HG02840 (cell line): Measurements from ENCODE around the gene CPLANE1.
"Not testable (repeated sequence)": the region's sequence is repeated elsewhere in the genome, so short reads cannot be mapped to it uniquely, and the experiment has no call there.

ENCODE experiments used
- ATAC-seq: cut with Tn5 transposase; IDR thresholded peaks from one replicate; pipeline ENCODE4 v1.9.1; 2021; ENCODE audit warnings: mild to moderate bottlenecking, moderate library complexity, moderate number of reproducible peaks; ENCODE audit not compliant: unreplicated experiment, low FRiP score

The CPLANE1 gene

GRCh38 chr5:37248970-37249814 lies at the start of gene CPLANE1:
Gene CPLANE1, minus strand, starts transcription at chr5:37249376. Its CDS starts 1,678 bp downstream, at chr5:37247698.
- ATAC-seq: peak; percentile 79

GRCh38 chr5:37296313-37296712 lies 47.1 kb upstream of the CPLANE1 start:
- not testable (repeated sequence) for ATAC-seq

- no peak for ATAC-seq
Measured at GRCh38 chr5:37283214-37283820, 34.1 kb upstream of the CPLANE1 start.

GRCh38 chr5:37275511-37275910 lies 26.3 kb upstream of the CPLANE1 start:
- ATAC-seq: no peak

GRCh38 chr5:37272511-37272910 lies 23.3 kb upstream of the CPLANE1 start:
- ATAC-seq: no peak

- ATAC-seq: not testable (repeated sequence)
Measured at GRCh38 chr5:37268100-37268499, 18.9 kb upstream of the CPLANE1 start.

- ATAC-seq: no peak
Measured at GRCh38 chr5:37255774-37256358, 6.7 kb upstream of the CPLANE1 start.

GRCh38 chr5:37254581-37254980 lies 5.4 kb upstream of the CPLANE1 start:
- ATAC-seq: no peak

- ATAC-seq: no peak
Measured at GRCh38 chr5:37251665-37252064, 2.5 kb upstream of the CPLANE1 start.

GRCh38 chr5:37249815-37250164 lies 614 bp upstream of the CPLANE1 start:
- no peak for ATAC-seq

- no peak for ATAC-seq
Measured at GRCh38 chr5:37248421-37248969, 681 bp downstream of the CPLANE1 start.

GRCh38 chr5:37247496-37247895 lies 1.7 kb downstream of the CPLANE1 start:
- ATAC-seq: no peak

GRCh38 chr5:37247036-37247435 lies 2.1 kb downstream of the CPLANE1 start:
- ATAC-seq: no peak

- no peak for ATAC-seq
Measured at GRCh38 chr5:37234288-37234687, 14.9 kb downstream of the CPLANE1 start.

GRCh38 chr5:37226377-37226776 lies 22.8 kb downstream of the CPLANE1 start:
- ATAC-seq: no peak

GRCh38 chr5:37222181-37222580 lies 27.0 kb downstream of the CPLANE1 start:
- no peak for ATAC-seq

GRCh38 chr5:37220426-37220825 lies 28.8 kb downstream of the CPLANE1 start:
- not testable (repeated sequence) for ATAC-seq

- not testable (repeated sequence) for ATAC-seq
Measured at GRCh38 chr5:37219384-37219783, 29.8 kb downstream of the CPLANE1 start.

GRCh38 chr5:37217976-37218375 lies 31.2 kb downstream of the CPLANE1 start:
- ATAC-seq: no peak

- ATAC-seq: no peak
Measured at GRCh38 chr5:37214550-37214949, 34.6 kb downstream of the CPLANE1 start.

- no peak for ATAC-seq
Measured at GRCh38 chr5:37212096-37212495, 37.1 kb downstream of the CPLANE1 start.
